Glutamatergic neuron (in vitro differentiated cells): ENCODE results near the gene RNF180. TPM values are rescaled to one million over a fixed set of nuclear protein-coding genes. Genes with fewer than 3 reads are reported as not detected.
A peak's percentile ranks its signal among the peaks of the same experiment; 100 is the strongest.

Experiments used
- DNase-seq: peaks from one replicate; pipeline ENCODE4 v3.0.0; 2022
- H3K27ac Mint-ChIP-seq: one replicate; pipeline ENCODE4 v1.8.0; 2020; ENCODE audit warnings: mild to moderate bottlenecking, mixed read lengths, inconsistent platforms; ENCODE audit not compliant: unreplicated experiment
- H3K27me3 Mint-ChIP-seq: one replicate; pipeline ENCODE4 v1.8.0; 2020; ENCODE audit warnings: mild to moderate bottlenecking, moderate library complexity, mixed read lengths, inconsistent platforms; ENCODE audit not compliant: unreplicated experiment
- H3K36me3 Mint-ChIP-seq: one replicate; pipeline ENCODE4 v1.8.0; 2020; ENCODE audit warnings: mild to moderate bottlenecking, mixed read lengths, inconsistent platforms; ENCODE audit not compliant: unreplicated experiment
- H3K4me1 Mint-ChIP-seq: one replicate; pipeline ENCODE4 v1.8.0; 2020; ENCODE audit warnings: mild to moderate bottlenecking, low read depth, mixed read lengths, inconsistent platforms; ENCODE audit not compliant: unreplicated experiment
- H3K4me3 Mint-ChIP-seq: one replicate; pipeline ENCODE4 v1.8.0; 2020; ENCODE audit warnings: mild to moderate bottlenecking, mixed read lengths, inconsistent platforms; ENCODE audit not compliant: unreplicated experiment
- H3K9me3 Mint-ChIP-seq: one replicate; pipeline ENCODE4 v1.8.0; 2020; ENCODE audit warnings: mild to moderate bottlenecking, moderate library complexity, mixed read lengths, inconsistent platforms; ENCODE audit not compliant: unreplicated experiment
- CTCF ChIP-seq: fragments of 200-600 bp; sonication (generic); IDR thresholded peaks from one replicate; pipeline ENCODE4 v1.5.0; 2021; ENCODE audit not compliant: partially characterized antibody, unreplicated experiment
- total RNA-seq: library from RNA; stranded (reverse); fragmentation: NEBNext Ultra II Directional; extraction: Animal tissue kit (Norgen Biotek cat#: 25700); gene quantifications from one replicate; pipeline ENCODE4 v1.2.1, GENCODE V29; 2021; ENCODE audit not compliant: unreplicated experiment

Gene RNF180
- total RNA-seq, 1 donor from 2014 or later = 9.1 TPM

- Mint-ChIP-seq H3K27me3 (peaks cover 6% of the 10 kb centered on the region), H3K36me3 (no peaks in the 10 kb centered on the region), H3K4me3 (no peak overlapping the region), H3K4me1 (peaks cover 2% of the 10 kb centered on the region), H3K27ac (no peak overlapping the region), H3K9me3 (peaks cover 4% of the 10 kb centered on the region)
- TF ChIP-seq CTCF = no peak
- no peak for DNase-seq
Observed at GRCh38 chr5:64163746-64164145, 1.9 kb upstream of the RNF180 start.

- H3K27me3 Mint-ChIP-seq = peaks cover 6% of the 10 kb centered on the region
- DNase-seq = no peak
- H3K9me3 Mint-ChIP-seq = peaks cover 4% of the 10 kb centered on the region
- no peaks in the 10 kb centered on the region for H3K36me3 Mint-ChIP-seq
- H3K27ac Mint-ChIP-seq = no peak overlapping the region
- no peak for TF ChIP-seq CTCF
- H3K4me3 Mint-ChIP-seq = no peak overlapping the region
- H3K4me1 Mint-ChIP-seq = peaks cover 2% of the 10 kb centered on the region
Observed at GRCh38 chr5:64164166-64164565, 1.5 kb upstream of the RNF180 start.

GRCh38 chr5:64165160-64165499 lies 513 bp upstream of the RNF180 start:
- Mint-ChIP-seq H3K9me3 (peaks cover 4% of the 10 kb centered on the region), H3K36me3 (no peaks in the 10 kb centered on the region), H3K27ac (peak overlapping the region; percentile 14), H3K4me3 (peak overlapping the region; percentile 88), H3K4me1 (peaks cover 2% of the 10 kb centered on the region), H3K27me3 (peaks cover 6% of the 10 kb centered on the region)
- no peak for TF ChIP-seq CTCF
- DNase-seq = no peak

GRCh38 chr5:64166201-64166959 lies 737 bp downstream of the RNF180 start:
- H3K4me3 Mint-ChIP-seq = peak overlapping the region; percentile 94
- no peak overlapping the region for H3K27ac Mint-ChIP-seq
- peaks cover 4% of the 10 kb centered on the region for H3K9me3 Mint-ChIP-seq
- peak; percentile 25 for DNase-seq
- TF ChIP-seq CTCF = no peak
- H3K27me3 Mint-ChIP-seq = peaks cover 6% of the 10 kb centered on the region
- peaks cover 2% of the 10 kb centered on the region for H3K4me1 Mint-ChIP-seq
- no peaks in the 10 kb centered on the region for H3K36me3 Mint-ChIP-seq

GRCh38 chr5:64176301-64176700 lies 10.7 kb downstream of the RNF180 start:
- Mint-ChIP-seq H3K27ac (no peak overlapping the region), H3K27me3 (no peaks in the 10 kb centered on the region), H3K36me3 (no peaks in the 10 kb centered on the region), H3K4me1 (no peaks in the 10 kb centered on the region), H3K9me3 (peaks cover 4% of the 10 kb centered on the region), H3K4me3 (no peak overlapping the region)
- DNase-seq = no peak
- no peak for TF ChIP-seq CTCF
